ENCODE data around the gene SLC16A4. TPM values are rescaled to one million over a fixed set of nuclear protein-coding genes. Genes with fewer than 3 reads are reported as not detected.

SLC16A4 gene
- total RNA-seq, 4 donors from 2014 or later: 8.0 to 16.6 (median 15.1) TPM

- H3K36me3 ChIP-seq: no peaks in the 10 kb centered on the region
- peaks cover 0 to 4% (median 0%) of the 10 kb centered on the region in 4 donors for H3K9me3 ChIP-seq
- H3K4me3 ChIP-seq: no peak overlapping the region
- no peaks in the 10 kb centered on the region for H3K27me3 ChIP-seq
- WGBS, 2 donors: 67 to 73% methylated on average over 4 of the region's 4 CpGs
- no peak overlapping the region for H3K27ac ChIP-seq
- DNase-seq (ENCODE audit: low spot score in 2 of 2): no peak
- TF ChIP-seq, protein P1, sequence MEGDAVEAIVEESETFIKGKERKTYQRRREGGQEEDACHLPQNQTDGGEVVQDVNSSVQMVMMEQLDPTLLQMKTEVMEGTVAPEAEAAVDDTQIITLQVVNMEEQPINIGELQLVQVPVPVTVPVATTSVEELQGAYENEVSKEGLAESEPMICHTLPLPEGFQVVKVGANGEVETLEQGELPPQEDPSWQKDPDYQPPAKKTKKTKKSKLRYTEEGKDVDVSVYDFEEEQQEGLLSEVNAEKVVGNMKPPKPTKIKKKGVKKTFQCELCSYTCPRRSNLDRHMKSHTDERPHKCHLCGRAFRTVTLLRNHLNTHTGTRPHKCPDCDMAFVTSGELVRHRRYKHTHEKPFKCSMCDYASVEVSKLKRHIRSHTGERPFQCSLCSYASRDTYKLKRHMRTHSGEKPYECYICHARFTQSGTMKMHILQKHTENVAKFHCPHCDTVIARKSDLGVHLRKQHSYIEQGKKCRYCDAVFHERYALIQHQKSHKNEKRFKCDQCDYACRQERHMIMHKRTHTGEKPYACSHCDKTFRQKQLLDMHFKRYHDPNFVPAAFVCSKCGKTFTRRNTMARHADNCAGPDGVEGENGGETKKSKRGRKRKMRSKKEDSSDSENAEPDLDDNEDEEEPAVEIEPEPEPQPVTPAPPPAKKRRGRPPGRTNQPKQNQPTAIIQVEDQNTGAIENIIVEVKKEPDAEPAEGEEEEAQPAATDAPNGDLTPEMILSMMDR (IDR thresholded peaks at IDR 0.05): no peak
- TF ChIP-seq EP300 (IDR thresholded peaks at IDR 0.05) (no peak), POLR2A (IDR thresholded peaks at IDR 0.05) (no peak)
- no peaks in the 10 kb centered on the region for H3K4me1 ChIP-seq
Measured at GRCh38 chr1:110319332-110320167, 71.3 kb downstream of the SLC16A4 start.

- no peak for DNase-seq (ENCODE audit: low spot score in 2 of 2)
- Histone ChIP-seq H3K36me3 (no peaks in the 10 kb centered on the region), H3K4me3 (no peak overlapping the region), H3K9me3 (peaks cover 0 to 4% (median 0%) of the 10 kb centered on the region in 4 donors), H3K4me1 (no peaks in the 10 kb centered on the region), H3K27me3 (no peaks in the 10 kb centered on the region), H3K27ac (no peak overlapping the region)
- TF ChIP-seq, protein P1 (IDR thresholded peaks at IDR 0.05): no peak
- TF ChIP-seq EP300 (IDR thresholded peaks at IDR 0.05) (no peak), POLR2A (IDR thresholded peaks at IDR 0.05) (no peak)
- WGBS, 2 donors: 75 to 83% methylated on average over 4 of the region's 4 CpGs
Measured at GRCh38 chr1:110318046-110318445, 72.8 kb downstream of the SLC16A4 start.

DNA sequence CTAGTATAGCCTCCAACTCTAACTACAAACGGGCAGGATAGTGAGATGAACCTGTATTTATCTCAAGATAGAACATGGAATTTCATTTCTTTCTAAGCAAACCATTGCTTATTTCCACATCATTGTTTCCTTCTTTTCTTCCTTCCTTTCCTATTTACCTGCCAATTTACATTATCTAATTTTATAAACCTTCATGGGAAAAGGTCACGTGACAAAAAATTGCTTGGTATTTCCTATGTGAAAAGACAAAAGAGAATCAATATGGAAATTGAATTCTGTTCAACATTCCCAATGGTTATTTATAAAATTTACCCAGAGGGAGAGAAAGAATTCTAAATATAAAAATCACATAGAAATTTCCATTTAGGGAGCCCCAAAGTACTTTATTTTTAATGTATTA lies 74.1 kb downstream of the SLC16A4 start:
- TF ChIP-seq, protein P1 (IDR thresholded peaks at IDR 0.05): no peak
- TF ChIP-seq POLR2A (IDR thresholded peaks at IDR 0.05) (no peak), EP300 (IDR thresholded peaks at IDR 0.05) (no peak)
- Histone ChIP-seq H3K4me3 (no peak overlapping the region), H3K27ac (no peak overlapping the region), H3K9me3 (peaks cover 0 to 4% (median 0%) of the 10 kb centered on the region in 4 donors), H3K4me1 (peaks cover 0 to 9% (median 3%) of the 10 kb centered on the region in 4 donors), H3K36me3 (no peaks in the 10 kb centered on the region), H3K27me3 (no peaks in the 10 kb centered on the region)
- DNase-seq (ENCODE audit: low spot score in 2 of 2): no peak
- 74 to 79% methylated on average over 2 of the region's 2 CpGs for WGBS, 2 donors

Other genes starting within 250 kb of the SLC16A4 start
- under 1 TPM in 2 of 4 donors, not detected in 2; under 0.01 to 0.22 TPM for gene SLC6A17, start 240.5 kb downstream of the SLC16A4 start, total RNA-seq
- 1 to 10 TPM; 2.9 to 9.0 (median 6.1) TPM for gene KCNC4, start 180.7 kb downstream of the SLC16A4 start, total RNA-seq
- gene RBM15, start 51.6 kb downstream of the SLC16A4 start, total RNA-seq: 10 to 100 TPM; 40.9 to 49.0 (median 45.3) TPM
- 10 to 100 TPM; 62.6 to 74.7 (median 67.7) TPM for gene LAMTOR5, start 16.7 kb upstream of the SLC16A4 start, total RNA-seq
- gene PROK1, start 60.1 kb upstream of the SLC16A4 start, total RNA-seq: 1 to 10 TPM in 3 of 4 donors, not detected in 1; 1.2 to 6.9 (median 4.6) TPM
- not detected for gene KCNA10, start 128.1 kb upstream of the SLC16A4 start, total RNA-seq
- 10 to 100 TPM; 10.2 to 22.0 (median 16.5) TPM for gene KCNA2, start 215.3 kb upstream of the SLC16A4 start, total RNA-seq

All from tibial nerve (tissue), 4 donors.